ENCODE results near the gene ULBP1. TPM values are rescaled to one million over a fixed set of nuclear protein-coding genes. Genes with fewer than 3 reads are reported as not detected.

The ULBP1 gene
- total RNA-seq, 1 experiment from 2014 or later = 1.6 TPM

DNA sequence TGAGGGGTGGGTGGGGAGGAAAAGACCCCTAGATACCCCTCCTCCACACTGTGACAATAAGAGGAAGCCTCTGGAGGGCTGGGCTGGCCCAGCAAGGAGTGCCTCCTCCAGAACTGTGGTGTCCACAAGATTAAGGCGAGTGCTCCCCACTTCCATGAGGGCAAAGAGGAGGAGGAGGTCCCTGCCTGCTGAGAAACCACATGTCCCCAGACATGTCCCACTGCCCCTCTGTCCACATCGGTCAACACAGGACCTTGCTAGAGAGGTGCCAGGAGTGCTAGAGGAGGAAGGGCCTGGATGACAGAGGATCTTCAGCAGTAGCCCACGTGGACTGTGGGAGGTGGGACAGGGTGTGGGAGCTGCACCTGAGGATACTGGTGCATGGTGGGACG lies 43.9 kb upstream of the ULBP1 start:
- WGBS (ENCODE audit: extremely low coverage, insufficient read length, low lambda C conversion rate) = no CpG with 5 or more reads among the region's 4 CpGs
- TF ChIP-seq, protein P1, sequence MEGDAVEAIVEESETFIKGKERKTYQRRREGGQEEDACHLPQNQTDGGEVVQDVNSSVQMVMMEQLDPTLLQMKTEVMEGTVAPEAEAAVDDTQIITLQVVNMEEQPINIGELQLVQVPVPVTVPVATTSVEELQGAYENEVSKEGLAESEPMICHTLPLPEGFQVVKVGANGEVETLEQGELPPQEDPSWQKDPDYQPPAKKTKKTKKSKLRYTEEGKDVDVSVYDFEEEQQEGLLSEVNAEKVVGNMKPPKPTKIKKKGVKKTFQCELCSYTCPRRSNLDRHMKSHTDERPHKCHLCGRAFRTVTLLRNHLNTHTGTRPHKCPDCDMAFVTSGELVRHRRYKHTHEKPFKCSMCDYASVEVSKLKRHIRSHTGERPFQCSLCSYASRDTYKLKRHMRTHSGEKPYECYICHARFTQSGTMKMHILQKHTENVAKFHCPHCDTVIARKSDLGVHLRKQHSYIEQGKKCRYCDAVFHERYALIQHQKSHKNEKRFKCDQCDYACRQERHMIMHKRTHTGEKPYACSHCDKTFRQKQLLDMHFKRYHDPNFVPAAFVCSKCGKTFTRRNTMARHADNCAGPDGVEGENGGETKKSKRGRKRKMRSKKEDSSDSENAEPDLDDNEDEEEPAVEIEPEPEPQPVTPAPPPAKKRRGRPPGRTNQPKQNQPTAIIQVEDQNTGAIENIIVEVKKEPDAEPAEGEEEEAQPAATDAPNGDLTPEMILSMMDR (conservative IDR thresholded peaks at IDR 0.05) = no peak

More for the DNA sequence above, 43.9 kb upstream of the ULBP1 start:
- H3K4me1 ChIP-seq (ENCODE audit: insufficient read depth, low read length) = no peaks in the 10 kb centered on the region
- H2BK15ac ChIP-seq (ENCODE audit: low read depth, low read length) = no peak overlapping the region
- H3K79me2 ChIP-seq (ENCODE audit: insufficient read depth, low read length) = no peaks in the 10 kb centered on the region
- H3K27me3 ChIP-seq (ENCODE audit: insufficient read depth, low read length) = peaks cover 39% of the 10 kb centered on the region
- no peak overlapping the region for H2BK120ac ChIP-seq (ENCODE audit: low read depth, low read length, poor library complexity, severe bottlenecking)
- H3K56ac ChIP-seq (ENCODE audit: insufficient read length, low read depth, low read length) = no peak overlapping the region
- no peaks in the 10 kb centered on the region for H3K9me3 ChIP-seq (ENCODE audit: control insufficient read depth, low read depth, low read length)
- Mint-ChIP-seq H3K4me1 (peaks cover 9 to 13% of the 10 kb centered on the region in 2 experiments), H3K36me3 (ENCODE audit: insufficient read depth in 1 of 3, low read depth in 3 of 3) (no peaks in the 10 kb centered on the region; a peak in 1 of 7 replicates), H3K9me3 (peaks cover 4 to 6% of the 10 kb centered on the region in 2 experiments; a peak in 4 of 5 replicates), H3K27me3 (ENCODE audit: low read depth) (peaks cover 75% of the 10 kb centered on the region), H3K4me3 (no peak overlapping the region; a peak in 1 of 5 replicates), H3K27ac (no peak overlapping the region)
- H3K23me2 ChIP-seq (ENCODE audit: insufficient read length, low read depth, low read length, poor library complexity, severe bottlenecking) = peaks cover 11% of the 10 kb centered on the region
- H3K14ac ChIP-seq (ENCODE audit: insufficient read depth, low read length) = no peak overlapping the region
- no peak overlapping the region for H2BK20ac ChIP-seq (ENCODE audit: low read depth, low read length, poor library complexity, severe bottlenecking)
- no peak overlapping the region for H3K4me2 ChIP-seq (ENCODE audit: insufficient read depth, insufficient read length, low read length)
- no peaks in the 10 kb centered on the region for H3K79me1 ChIP-seq (ENCODE audit: insufficient read depth, low read depth, low read length, poor library complexity, severe bottlenecking)
- no peak overlapping the region for H2BK12ac ChIP-seq (ENCODE audit: insufficient read length, low read depth, low read length)
- H2AK5ac ChIP-seq (ENCODE audit: insufficient read length, low read length) = no peak overlapping the region
- H4K91ac ChIP-seq (ENCODE audit: insufficient read length, low read depth, low read length) = no peak overlapping the region
- H2BK5ac ChIP-seq (ENCODE audit: insufficient read length, low read length) = no peak overlapping the region
- no peak for DNase-seq
- H3K4ac ChIP-seq (ENCODE audit: low read depth, low read length) = no peak overlapping the region
- H4K20me1 ChIP-seq (ENCODE audit: control insufficient read depth, insufficient read depth, insufficient read length) = no peaks in the 10 kb centered on the region
- no peak overlapping the region for H3K18ac ChIP-seq (ENCODE audit: insufficient read length, low read depth, low read length)
- H3K27ac ChIP-seq (ENCODE audit: insufficient read length, low read depth, low read length) = no peak overlapping the region
- no peak overlapping the region for H3T11ph ChIP-seq (ENCODE audit: low read length)
- no peak overlapping the region for H3K9ac ChIP-seq (ENCODE audit: extremely low read depth, insufficient read length, low read length)
- no peak overlapping the region for H4K8ac ChIP-seq (replicated peaks; ENCODE audit: insufficient read length, low read depth, low read length)
- H4K5ac ChIP-seq (ENCODE audit: insufficient read length, low read depth, low read length) = no peak overlapping the region
- no peak overlapping the region for H2AFZ ChIP-seq (ENCODE audit: low read length)
- H3K23ac ChIP-seq (ENCODE audit: insufficient read length, low read depth, low read length) = no peak overlapping the region

All from H9 (cell line).